SK-N-SH treated with all-trans-retinoic acid at 6 μM for 48 hours (cell line): ENCODE results near the gene ZBED4.

Experiments used
- ISL1 ChIP-seq: fragments of 250-450 bp; sonication (Bioruptor Pico); IDR thresholded peaks from 2 replicates; pipeline ENCODE4 v2.1.2; 2022; ENCODE audit warnings: mild to moderate bottlenecking, moderate library complexity
- RARB ChIP-seq: fragments of 250-450 bp; sonication (Bioruptor Pico); IDR thresholded peaks from 2 replicates; pipeline ENCODE4 v1.8.0; 2021; ENCODE audit warnings: mild to moderate bottlenecking, moderate library complexity
- TOX ChIP-seq: fragments of 250-450 bp; sonication (Bioruptor Pico); IDR thresholded peaks from 2 replicates; pipeline ENCODE4 v1.8.0; 2021; ENCODE audit warnings: mild to moderate bottlenecking, moderate library complexity, borderline replicate concordance
- ZFP3 ChIP-seq: fragments of 250-450 bp; sonication (Bioruptor Pico); IDR thresholded peaks from 2 replicates; pipeline ENCODE4 v1.5.0; 2020; ENCODE audit warnings: mild to moderate bottlenecking, moderate library complexity
- ZFP30 ChIP-seq: fragments of 450-650 bp; formaldehyde crosslinking; IDR thresholded peaks from 2 replicates; pipeline ENCODE4 v1.5.0; 2022; ENCODE audit warnings: mild to moderate bottlenecking, moderate library complexity
- TF ChIP-seq, protein P1 (sequence below): fragments of 250-450 bp; sonication (Bioruptor Pico); IDR thresholded peaks from 2 replicates; pipeline ENCODE4 v1.8.0; 2020; ENCODE audit warnings: mild to moderate bottlenecking, moderate library complexity, borderline replicate concordance

DNA sequence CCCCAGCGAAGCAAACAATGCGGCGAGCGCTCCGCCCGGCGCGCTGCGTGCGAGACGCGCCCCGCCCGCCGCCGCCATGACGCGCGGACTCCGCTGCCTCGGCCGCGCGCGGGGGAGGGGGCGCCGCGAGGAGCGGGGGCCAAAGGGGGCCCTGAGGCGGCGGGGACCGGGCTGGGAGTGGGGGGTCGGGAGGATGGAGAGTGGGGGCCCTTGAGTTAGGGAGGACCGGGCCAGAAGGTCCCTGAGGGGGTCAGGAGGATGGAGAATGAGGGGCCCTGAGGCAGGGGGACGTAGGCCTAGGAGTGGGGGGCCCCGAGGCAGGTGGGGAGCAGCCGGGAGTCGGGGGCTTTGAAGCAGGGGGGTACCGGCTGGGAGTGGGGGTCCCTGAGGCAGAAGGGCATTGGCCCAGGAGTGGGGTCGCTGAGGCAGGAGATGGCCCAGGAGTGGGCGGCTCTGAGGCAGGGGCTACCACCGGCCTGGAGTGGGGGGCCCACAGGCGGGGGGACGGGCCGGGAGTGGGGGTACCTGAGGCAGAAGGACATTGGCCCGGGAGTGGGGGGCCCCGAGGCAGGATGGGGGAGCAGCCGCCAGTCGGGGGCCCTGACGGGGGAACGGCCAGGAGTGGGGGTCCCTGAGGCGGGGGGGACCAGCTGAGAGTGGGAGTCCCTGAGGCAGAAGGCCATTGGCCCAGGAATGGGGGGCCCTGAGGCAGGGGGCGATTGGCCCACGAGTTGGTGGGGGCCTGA is 25.6 kb upstream of the ZBED4 start, which contains the start of gene BRD1:
- TF ChIP-seq ZFP3 (CRISPR knock-in tag): no peak
- no peak for TF ChIP-seq ISL1 (CRISPR knock-in tag)
- TF ChIP-seq, protein P1, sequence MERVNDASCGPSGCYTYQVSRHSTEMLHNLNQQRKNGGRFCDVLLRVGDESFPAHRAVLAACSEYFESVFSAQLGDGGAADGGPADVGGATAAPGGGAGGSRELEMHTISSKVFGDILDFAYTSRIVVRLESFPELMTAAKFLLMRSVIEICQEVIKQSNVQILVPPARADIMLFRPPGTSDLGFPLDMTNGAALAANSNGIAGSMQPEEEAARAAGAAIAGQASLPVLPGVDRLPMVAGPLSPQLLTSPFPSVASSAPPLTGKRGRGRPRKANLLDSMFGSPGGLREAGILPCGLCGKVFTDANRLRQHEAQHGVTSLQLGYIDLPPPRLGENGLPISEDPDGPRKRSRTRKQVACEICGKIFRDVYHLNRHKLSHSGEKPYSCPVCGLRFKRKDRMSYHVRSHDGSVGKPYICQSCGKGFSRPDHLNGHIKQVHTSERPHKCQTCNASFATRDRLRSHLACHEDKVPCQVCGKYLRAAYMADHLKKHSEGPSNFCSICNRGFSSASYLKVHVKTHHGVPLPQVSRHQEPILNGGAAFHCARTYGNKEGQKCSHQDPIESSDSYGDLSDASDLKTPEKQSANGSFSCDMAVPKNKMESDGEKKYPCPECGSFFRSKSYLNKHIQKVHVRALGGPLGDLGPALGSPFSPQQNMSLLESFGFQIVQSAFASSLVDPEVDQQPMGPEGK (CRISPR knock-in tag): no peak
- no peak for TF ChIP-seq ZFP30
- no peak for TF ChIP-seq TOX
- TF ChIP-seq RARB (CRISPR knock-in tag): no peak
